B cell (primary cell): ENCODE measurements around the gene BANP.

ENCODE experiments used
- CTCF ChIP-seq: fragments of 200-600 bp; IDR thresholded peaks from one replicate; pipeline ENCODE4 v1.8.0; 2022; ENCODE audit warnings: antibody characterized with exemption, mild to moderate bottlenecking
- EZH2 ChIP-seq: IDR thresholded peaks from 2 replicates; pipeline ENCODE4 v1.6.1; 2012; ENCODE audit warnings: borderline replicate concordance, low read depth, mild to moderate bottlenecking, moderate library complexity, low read length; ENCODE audit not compliant: insufficient read depth, poor library complexity, severe bottlenecking

GRCh38 chr16:87959391-87959990, 8.3 kb downstream of the BANP start:
- TF ChIP-seq CTCF (no peak), EZH2 (no peak)
